DMS153 treated with DMSO at 0.1 percent for 48 hours (cell line): Measurements from ENCODE around the gene DEPDC7.

Experiments used
- DNase-seq: peaks from one replicate; lab custom pipeline; 2025; ENCODE audit not compliant: unreplicated experiment; lab: John Stamatoyannopoulos, UW

DEPDC7 gene

DNA sequence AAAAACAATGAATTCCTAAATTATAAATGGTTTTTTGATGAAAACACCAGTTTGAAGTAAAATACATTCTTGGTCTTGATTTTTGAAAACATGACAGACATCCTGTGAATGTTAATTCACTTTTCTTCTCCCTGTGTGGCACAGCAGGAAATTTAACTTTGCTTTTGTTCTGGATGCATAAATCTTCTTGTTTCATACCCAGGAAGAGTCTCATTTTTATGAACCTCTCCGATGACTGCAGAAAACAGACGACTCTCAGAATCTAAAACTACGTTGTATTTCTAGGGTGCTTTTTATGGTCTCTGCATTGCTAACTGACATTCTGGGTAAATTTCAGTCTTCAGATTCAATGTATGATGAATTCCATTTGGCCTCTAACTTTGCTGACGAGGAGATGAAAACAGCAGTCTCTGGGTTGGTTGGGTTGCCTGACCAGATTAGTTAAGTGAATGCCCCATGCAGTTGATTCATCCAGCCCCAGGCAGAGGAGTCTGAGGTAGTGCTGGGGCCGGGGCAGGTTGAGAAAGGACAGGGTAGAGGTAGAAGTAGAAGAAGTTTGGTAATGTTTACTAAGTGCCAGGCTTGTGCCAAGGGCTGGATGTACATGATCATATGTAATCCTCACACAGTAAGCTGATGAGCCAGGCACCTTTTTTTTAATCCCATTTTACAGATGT lies 43.8 kb downstream of the DEPDC7 start:
- DNase-seq = no peak

DNA sequence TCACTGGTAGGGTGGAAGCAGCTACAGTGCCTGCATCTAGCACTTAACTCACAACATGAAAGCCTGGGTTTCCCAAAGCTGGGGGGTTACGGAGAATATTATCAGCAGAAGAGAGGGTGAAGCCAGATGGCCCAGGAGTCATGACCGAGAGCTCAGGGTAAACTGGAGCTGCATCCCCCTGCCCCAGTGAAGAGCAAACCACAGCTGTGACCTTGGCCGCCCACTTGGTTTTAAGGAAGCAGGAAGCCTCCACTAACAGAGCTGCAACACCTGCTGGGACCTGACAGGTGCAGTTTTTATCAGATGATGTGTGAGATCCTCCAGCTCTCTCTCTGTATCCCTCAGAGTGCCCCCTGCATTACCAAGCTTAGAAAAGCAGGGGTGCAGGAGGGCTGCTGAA lies 44.6 kb downstream of the DEPDC7 start:
- DNase-seq = no peak

DNA sequence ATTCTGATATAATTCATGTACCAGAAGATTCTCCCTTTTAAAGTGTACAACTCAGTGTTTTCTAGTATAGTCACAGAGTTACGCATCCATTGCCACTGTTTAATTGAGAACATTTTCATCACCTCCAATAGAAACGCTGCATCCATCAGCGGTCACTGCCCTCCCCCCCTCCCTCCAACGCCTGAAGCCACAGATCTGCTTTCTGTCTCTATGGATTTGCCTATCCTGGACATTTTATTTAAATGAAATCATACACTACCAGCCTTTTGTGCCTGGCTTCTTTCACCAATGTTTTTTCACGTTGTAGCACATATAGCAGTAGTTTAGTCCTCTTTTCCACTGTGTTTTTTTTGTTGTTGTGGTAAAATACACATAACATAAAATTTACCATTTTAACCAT lies 46.5 kb downstream of the DEPDC7 start:
- no peak for DNase-seq

DNA sequence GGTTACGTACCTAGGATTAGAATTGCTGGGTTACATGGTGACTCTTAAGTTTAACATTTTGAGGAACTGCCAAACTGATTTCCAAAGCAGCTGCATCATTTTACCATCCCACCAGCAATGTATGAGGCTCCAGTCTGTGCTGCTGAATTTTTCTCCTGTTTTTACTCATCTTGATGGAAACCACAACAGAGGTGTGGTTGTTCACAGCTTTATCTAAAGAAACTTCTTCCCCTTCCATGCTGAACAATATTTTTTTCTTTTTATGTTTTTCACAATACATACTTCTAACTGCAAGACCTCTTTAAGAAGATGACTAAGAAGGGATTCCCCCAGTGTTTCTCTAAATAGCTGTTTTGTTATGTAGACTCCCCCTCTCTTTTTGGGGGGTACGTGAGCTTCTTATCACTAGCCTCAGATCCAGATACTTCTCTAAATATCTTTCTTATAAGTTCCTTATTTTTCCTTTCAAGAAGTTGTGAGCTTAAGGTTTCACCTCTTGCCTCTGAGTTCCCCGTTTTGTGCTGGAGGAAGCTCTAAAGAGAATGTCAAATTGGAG lies 47.7 kb downstream of the DEPDC7 start:
- no peak for DNase-seq

DNA sequence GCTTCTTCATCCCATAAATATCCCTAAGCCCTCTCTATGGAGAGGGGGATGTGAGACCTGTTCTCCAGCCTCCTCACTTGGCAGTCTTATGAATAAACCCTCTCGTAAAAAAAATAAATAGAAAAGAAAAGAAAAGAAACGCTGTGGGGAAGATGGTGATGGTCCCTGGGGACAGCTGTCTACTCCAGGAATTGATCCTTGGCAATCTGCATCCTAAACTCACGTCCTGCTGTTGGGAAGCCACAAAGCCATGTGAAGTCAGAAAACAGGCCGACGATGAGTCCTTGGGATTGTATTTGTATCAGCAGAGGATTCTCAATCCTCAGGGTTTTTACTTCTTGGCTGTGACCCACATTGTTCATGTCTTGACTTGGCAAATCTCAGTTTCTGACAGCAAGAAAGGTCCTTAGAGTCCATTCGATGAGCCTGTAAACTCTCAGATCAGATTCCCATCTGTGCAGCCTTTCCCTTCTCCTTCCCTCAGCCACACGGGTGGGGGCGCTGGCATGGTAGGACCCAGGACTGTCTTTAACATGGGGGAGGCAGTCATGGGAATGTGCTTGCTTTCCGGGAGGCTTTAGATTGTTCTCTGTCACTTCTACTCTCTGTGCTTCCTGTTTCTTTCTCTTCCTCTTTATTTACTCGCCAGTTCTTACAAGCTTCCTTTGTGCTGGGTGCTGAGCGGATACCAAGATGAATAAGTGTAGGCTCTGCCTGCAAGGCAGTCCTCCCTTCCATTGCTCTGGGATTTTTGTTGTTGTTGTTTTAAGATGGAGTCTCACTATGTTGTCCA lies 48.6 kb downstream of the DEPDC7 start:
- no peak for DNase-seq

DNA sequence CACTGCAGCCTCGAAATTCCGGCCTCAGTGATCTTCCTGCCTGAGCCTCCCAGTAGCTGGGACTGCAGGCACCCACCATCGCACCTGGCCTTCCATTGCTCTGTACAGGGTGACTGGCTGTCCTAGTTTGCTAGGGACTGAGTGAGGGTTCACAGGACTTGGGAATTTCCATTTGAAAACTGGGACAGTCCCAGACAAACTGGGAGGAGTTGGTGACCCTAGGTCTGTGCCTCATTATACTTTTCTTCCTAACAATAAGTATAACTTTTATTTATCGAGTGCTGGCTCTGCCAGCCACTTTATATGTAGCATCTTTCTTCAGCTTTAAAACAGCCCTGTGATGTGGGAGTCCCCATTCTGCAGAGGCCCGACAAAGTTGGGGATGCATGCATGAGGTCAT lies 49.2 kb downstream of the DEPDC7 start:
- DNase-seq = no peak

DNA sequence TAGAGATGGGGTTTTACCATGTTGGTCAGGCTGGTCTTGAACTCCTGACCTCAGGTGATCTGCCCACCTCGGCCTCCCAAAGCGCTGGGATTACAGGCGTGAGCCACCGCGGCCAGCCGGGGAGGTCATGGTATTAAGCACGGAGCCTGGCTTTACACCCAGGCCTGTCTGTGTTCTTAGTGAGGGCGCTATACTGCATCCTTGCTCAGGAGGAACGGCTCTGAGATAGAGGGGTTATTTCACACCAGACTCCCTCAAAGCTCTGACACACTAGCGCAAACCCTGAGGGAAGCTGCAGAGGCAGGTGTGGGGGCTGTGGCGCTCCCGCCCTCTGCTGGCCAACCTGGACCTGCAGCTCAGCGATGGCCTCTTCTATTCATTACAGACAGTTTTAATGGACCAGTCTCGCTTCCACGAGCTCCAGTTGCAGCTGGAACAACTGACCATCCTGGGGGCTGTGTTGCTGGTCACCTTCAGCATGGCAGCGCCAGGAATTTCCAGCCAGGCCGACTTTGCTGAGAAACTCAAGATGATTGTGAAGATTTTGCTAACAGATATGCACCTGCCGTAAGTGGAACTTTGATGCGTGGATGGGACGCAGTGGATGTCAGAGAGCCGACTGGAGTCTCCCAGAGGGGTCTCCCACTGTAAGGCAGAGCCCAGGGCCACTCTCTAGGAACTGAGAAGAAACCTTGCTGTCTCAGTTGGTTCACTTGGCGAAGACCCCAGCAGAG lies 49.9 kb downstream of the DEPDC7 start:
- peak; percentile 8 for DNase-seq

DNA sequence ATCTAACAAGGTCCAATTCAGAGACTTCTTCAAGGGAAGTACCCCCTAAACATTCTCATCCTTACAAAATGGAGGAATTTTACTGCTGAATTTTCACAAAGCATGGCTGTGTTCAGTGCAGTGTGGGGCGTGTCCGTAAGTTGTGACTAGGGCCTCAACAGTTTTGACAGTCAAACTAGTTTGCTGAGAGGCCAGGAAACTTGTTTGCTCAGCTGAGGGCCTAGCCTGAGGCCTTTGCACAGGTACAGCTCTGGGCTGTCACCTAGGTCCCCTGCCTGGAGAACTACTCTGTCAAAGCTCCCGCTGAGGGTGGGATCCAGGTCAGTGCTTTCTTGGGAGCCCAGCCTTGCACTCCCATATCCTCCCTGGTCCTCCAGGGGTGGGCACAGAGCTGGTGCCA lies 51.6 kb downstream of the DEPDC7 start:
- no peak for DNase-seq

DNA sequence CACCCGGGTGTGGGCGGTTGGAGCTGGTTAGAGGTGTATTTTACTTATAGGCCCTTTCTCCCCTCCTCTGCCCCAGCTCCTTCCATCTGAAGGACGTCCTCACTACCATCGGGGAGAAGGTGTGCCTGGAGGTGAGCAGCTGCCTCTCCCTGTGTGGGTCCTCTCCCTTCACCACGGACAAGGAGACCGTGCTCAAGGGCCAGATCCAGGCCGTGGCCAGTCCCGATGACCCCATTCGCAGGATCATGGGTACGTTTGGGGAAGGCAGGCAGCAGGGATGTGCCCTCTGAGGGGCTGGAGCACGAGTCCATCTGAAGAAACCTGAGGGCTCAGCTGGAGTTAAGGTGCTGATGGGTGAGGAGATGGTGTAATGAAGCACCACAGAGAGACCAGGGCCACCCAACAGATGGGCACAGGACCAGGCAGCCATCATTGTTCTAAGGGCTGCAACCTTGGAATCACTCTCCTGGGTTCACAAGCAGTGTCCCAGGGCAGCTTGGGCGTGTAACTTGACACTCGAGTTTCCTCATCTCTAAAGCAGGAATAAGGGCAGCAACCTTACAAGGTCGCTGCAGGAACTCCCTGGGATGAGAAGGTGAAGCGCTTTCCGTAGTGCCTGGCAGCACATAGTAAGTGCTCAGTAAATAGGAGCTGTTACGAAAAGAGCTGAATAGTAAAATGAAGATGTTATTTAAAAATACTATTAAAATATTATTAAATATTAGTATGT lies 53.1 kb downstream of the DEPDC7 start:
- no peak for DNase-seq

DNA sequence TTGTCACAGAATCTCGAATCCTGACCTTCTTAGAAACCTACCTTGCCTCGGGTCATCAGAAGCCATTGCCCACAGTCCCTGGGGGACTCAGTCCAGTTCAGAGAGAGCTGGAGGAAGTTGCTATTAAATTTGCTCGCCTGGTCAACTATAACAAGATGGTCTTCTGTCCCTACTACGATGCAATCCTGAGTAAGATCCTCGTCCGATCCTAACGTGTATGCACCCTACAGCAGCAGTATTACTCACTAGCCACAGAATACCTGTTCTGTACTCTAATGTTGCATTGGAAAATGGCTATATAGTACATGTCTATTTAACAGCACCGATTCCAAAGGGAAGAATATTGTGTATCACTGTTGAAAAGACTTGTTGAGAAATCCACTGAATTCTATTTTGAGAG lies 56.8 kb downstream of the DEPDC7 start:
- DNase-seq = no peak
